ENCODE measurements around the gene TCF4. TPM values are rescaled to one million over a fixed set of nuclear protein-coding genes. Genes with fewer than 3 reads are reported as not detected.
A peak's percentile ranks its signal among the peaks of the same experiment; 100 is the strongest.

The TCF4 gene
- polyA plus RNA-seq, 1 of the 3 experiments (the other 2 are of a cell fraction), result 39.1 TPM

DNA sequence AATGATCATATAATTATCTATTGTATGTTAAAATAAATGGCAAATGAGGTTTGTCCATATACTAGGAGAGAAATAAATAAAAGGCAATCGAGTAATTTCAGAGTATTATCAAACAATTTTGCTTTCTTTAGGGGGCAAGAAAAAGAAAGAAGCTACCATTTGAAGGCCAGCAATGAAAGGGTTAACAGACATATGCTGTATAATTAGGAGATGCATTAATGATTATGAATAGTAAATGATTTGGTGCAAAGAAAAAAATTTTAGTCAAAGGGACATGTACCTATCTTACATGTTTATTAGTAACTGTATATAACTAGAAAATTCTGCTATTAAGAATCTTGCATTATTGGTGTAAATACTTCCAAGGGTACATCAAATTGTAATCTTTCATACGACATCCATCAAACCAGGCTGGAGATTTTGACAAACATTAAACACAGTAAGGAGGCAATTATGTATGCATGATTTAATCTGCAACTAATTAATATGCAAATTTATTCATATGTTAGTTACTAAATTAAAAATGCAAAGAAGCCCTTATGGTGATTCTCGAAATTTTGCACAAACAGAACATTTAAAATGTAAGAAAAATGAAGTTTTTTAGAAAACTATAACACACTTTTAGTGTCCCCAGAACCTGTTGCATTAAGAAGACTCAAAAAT, 251.4 kb downstream of the TCF4 start:
- DNase-seq, result no peak
- Histone ChIP-seq H3K27ac (ENCODE audit: low read depth in 2 of 2, low read length in 1 of 2) (peak overlapping the region; percentile 82 to 98), H2AFZ (ENCODE audit: low read depth) (no peak overlapping the region), H3K4me1 (ENCODE audit: control insufficient read depth in 1 of 2, insufficient read depth in 2 of 2, low read depth in 1 of 2, low read length in 1 of 2) (peaks cover 47 to 55% of the 10 kb centered on the region in 2 experiments), H3K9ac (no peak overlapping the region), H3F3A (replicated peaks; ENCODE audit: insufficient read depth) (peaks cover 24% of the 10 kb centered on the region), H3K9me2 (no peaks in the 10 kb centered on the region), H4K20me1 (ENCODE audit: insufficient read depth) (no peaks in the 10 kb centered on the region), H3K4me3 (ENCODE audit: low read depth in 2 of 2, low read length in 1 of 2) (no peak overlapping the region), H3K36me3 (replicated peaks in 1 of 2; ENCODE audit: control insufficient read depth in 1 of 2, insufficient read depth in 2 of 2, low read length in 1 of 2) (peaks cover 0 to 5% of the 10 kb centered on the region in 2 experiments), H3K79me2 (ENCODE audit: insufficient read depth) (peaks cover 28% of the 10 kb centered on the region), H3K4me2 (no peak overlapping the region), H3K27me3 (ENCODE audit: insufficient read depth) (no peaks in the 10 kb centered on the region), H3K9me3 (no peaks in the 10 kb centered on the region)
- 63% methylated on average over 3 of the region's 3 CpGs for WGBS (ENCODE audit: low lambda C conversion rate)
- POLR2A ChIA-PET, result interaction anchor here (1.5 to 2.6 kb wide), 2 partner anchors 14 to 16 kb away, joined by 4 to 12 read pairs; no protein-coding TSS in a partner anchor
- CTCF ChIA-PET, result interaction anchor here (0.6 to 3.4 kb wide), 7 partner anchors 11 to 656 kb away, joined by 3 to 26 read pairs (median 4); no protein-coding TSS in a partner anchor
- TF ChIP-seq GATA2 (CRISPR knock-in tag; IDR thresholded peaks at IDR 0.05) (no peak), RAD21 (IDR thresholded peaks at IDR 0.05; ENCODE audit: low read length) (no peak), SMC3 (IDR thresholded peaks at IDR 0.05; ENCODE audit: low read depth, low read length) (no peak)

DNA sequence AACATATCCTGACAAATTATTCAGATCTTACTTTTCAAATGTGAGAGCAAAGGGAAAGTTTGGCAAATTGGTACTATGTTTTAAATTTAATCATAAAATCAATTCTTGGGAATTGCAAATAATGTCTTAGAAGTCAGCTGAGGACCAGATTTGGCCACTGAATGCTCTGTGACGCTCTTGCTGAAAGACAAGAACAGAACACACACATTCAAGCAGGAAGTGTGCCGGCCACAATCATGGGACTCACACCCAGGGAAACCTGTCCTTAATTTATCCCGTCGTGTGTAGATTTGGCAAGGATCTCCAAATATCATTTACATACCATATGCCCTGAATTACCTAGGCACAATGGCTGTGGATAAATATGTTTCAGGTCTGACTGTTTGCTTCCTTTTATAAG, 253.1 kb downstream of the TCF4 start:
- Histone ChIP-seq H3K36me3 (replicated peaks in 1 of 2; ENCODE audit: control insufficient read depth in 1 of 2, insufficient read depth in 2 of 2, low read length in 1 of 2) (peaks cover 0 to 5% of the 10 kb centered on the region in 2 experiments), H3F3A (replicated peaks; ENCODE audit: insufficient read depth) (peaks cover 24% of the 10 kb centered on the region), H3K4me3 (ENCODE audit: low read depth in 2 of 2, low read length in 1 of 2) (no peak overlapping the region), H2AFZ (ENCODE audit: low read depth) (no peak overlapping the region), H3K4me2 (no peak overlapping the region), H4K20me1 (ENCODE audit: insufficient read depth) (no peaks in the 10 kb centered on the region), H3K9me3 (no peaks in the 10 kb centered on the region), H3K9ac (no peak overlapping the region), H3K79me2 (ENCODE audit: insufficient read depth) (peaks cover 21% of the 10 kb centered on the region), H3K4me1 (ENCODE audit: control insufficient read depth in 1 of 2, insufficient read depth in 2 of 2, low read depth in 1 of 2, low read length in 1 of 2) (peaks cover 39 to 44% of the 10 kb centered on the region in 2 experiments), H3K27me3 (ENCODE audit: insufficient read depth) (no peaks in the 10 kb centered on the region), H3K9me2 (no peaks in the 10 kb centered on the region), H3K27ac (ENCODE audit: low read depth in 2 of 2, low read length in 1 of 2) (peak overlapping the region in 1 of 2 experiments; percentile 73; a peak in 2 of 4 replicates)
- CTCF ChIA-PET, result interaction anchor here (1.2 to 2.9 kb wide), 5 partner anchors 9 to 243 kb away, joined by 3 to 9 read pairs (median 4); no protein-coding TSS in a partner anchor
- DNase-seq, result no peak
- 66% methylated on average over 4 of the region's 4 CpGs for WGBS (ENCODE audit: low lambda C conversion rate)
- POLR2A ChIA-PET, result interaction anchor here (1.1 kb wide), 1 partner anchor 13 kb away, joined by 8 read pairs; no protein-coding TSS in a partner anchor
- TF ChIP-seq, protein P1, sequence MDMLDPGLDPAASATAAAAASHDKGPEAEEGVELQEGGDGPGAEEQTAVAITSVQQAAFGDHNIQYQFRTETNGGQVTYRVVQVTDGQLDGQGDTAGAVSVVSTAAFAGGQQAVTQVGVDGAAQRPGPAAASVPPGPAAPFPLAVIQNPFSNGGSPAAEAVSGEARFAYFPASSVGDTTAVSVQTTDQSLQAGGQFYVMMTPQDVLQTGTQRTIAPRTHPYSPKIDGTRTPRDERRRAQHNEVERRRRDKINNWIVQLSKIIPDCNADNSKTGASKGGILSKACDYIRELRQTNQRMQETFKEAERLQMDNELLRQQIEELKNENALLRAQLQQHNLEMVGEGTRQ (IDR thresholded peaks at IDR 0.05; ENCODE audit: borderline replicate concordance, low read depth, low read length), result no peak
- TF ChIP-seq, protein P2, sequence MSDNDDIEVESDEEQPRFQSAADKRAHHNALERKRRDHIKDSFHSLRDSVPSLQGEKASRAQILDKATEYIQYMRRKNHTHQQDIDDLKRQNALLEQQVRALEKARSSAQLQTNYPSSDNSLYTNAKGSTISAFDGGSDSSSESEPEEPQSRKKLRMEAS (IDR thresholded peaks at IDR 0.05; ENCODE audit: low read depth), result no peak
- no peak for TF ChIP-seq SMC3 (IDR thresholded peaks at IDR 0.05; ENCODE audit: low read depth, low read length)
- TF ChIP-seq EP300 (IDR thresholded peaks at IDR 0.05; ENCODE audit: borderline replicate concordance in 1 of 2, low read depth in 1 of 2, low read length in 1 of 2), result peak in 1 of 2 experiments; percentile 36; a peak in 1 of 4 replicates
- TF ChIP-seq, protein P3, sequence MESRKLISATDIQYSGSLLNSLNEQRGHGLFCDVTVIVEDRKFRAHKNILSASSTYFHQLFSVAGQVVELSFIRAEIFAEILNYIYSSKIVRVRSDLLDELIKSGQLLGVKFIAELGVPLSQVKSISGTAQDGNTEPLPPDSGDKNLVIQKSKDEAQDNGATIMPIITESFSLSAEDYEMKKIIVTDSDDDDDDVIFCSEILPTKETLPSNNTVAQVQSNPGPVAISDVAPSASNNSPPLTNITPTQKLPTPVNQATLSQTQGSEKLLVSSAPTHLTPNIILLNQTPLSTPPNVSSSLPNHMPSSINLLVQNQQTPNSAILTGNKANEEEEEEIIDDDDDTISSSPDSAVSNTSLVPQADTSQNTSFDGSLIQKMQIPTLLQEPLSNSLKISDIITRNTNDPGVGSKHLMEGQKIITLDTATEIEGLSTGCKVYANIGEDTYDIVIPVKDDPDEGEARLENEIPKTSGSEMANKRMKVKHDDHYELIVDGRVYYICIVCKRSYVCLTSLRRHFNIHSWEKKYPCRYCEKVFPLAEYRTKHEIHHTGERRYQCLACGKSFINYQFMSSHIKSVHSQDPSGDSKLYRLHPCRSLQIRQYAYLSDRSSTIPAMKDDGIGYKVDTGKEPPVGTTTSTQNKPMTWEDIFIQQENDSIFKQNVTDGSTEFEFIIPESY (IDR thresholded peaks at IDR 0.05; ENCODE audit: borderline replicate concordance, low read depth), result no peak
- 0 out of 2 replicates have a peak, but pooled peaks have one; percentile 35 for TF ChIP-seq MXI1 (IDR thresholded peaks at IDR 0.05; ENCODE audit: low read depth, low read length)
- no peak for TF ChIP-seq CHD2 (IDR thresholded peaks at IDR 0.05; ENCODE audit: low read length, partially characterized antibody)
